ENCODE results near the gene GARIN3.
"Not testable (repeated sequence)": the region's sequence is repeated elsewhere in the genome, so short reads cannot be mapped to it uniquely, and the experiment has no call there.

GARIN3 gene

DNA sequence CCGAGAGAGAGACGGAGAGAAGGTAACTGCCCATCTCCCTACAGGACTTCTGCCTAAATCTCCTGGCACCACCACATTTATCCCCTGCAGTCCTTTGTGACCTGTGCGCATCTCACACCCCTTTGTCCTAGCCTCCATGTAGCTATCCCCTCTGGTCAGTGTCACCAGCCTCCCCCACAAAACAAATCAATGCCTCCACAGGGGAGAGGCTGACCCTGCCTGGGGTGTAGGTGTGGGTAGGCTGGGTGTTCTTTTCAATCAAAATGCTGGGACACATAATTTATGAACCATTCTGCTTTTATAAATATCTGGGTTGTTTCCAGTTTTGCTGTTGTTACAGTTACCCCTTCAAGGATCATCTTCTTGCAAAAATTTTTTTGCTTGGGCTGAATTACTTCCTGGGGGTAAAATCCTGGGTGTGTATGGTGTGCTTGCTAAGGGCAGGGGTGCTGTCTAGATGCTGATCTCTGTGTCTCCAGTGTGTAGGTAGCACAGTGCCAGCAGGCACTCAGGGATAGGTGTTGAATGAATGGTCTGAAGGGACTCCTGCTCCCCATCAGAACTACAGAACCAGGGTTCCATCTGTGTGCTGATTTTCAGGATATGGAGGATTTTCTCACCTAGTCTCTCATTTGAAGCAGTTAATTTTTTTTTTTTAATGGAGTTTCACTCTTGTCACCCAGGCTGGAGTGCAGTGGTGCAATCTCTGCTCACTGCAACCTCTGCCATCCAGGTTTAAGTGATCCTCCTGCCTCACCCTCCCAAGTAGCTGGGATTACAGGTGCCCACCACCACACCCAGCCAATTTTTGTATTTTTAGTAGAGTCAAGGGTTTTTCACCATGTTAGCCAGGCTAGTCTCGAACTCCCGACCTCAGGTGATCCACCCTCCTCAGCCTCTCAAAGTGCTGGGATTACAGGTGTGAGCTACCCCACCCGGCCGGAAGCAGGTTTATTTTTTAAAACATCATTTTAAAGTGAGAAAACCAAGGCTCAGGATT lies at the start of gene GARIN3:
Gene GARIN3, minus strand, starts transcription at position 51 of the 1,000 bp plus-strand sequence. CDS start 96 bp downstream, outside the sequence.
- DNase-seq, result peak; percentile 17

DNA sequence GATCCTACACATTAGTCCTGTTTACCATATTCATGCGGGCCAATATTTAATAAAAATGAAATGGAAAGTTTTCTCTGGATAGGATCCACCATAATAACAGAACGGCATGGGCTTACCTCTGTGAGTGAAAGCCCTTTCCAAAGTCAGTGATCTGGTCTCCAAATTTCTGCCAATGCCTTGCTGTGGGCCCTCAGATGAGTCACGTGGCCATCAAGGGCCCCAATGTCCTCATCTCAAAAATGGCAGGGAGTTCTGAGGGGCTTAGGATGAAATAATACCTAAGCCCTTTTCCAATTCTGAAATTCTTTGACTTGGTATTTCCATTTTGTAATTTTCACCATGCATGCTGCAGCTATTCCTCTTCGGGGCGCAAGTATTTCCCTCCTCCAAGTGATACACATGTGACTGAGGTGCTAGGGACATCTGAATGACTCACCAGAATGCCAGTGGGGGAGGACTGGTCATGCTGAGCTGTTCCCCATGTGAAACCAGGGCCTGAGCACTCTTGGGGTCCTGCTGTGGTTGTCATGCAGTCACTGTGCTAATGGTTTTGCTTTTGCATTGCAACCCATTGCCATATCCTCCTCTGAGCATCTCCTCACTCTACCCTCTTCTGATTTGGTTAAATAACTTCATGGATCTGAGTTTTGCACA lies 49.6 kb upstream of the GARIN3 start:
- no peak for DNase-seq

DNA sequence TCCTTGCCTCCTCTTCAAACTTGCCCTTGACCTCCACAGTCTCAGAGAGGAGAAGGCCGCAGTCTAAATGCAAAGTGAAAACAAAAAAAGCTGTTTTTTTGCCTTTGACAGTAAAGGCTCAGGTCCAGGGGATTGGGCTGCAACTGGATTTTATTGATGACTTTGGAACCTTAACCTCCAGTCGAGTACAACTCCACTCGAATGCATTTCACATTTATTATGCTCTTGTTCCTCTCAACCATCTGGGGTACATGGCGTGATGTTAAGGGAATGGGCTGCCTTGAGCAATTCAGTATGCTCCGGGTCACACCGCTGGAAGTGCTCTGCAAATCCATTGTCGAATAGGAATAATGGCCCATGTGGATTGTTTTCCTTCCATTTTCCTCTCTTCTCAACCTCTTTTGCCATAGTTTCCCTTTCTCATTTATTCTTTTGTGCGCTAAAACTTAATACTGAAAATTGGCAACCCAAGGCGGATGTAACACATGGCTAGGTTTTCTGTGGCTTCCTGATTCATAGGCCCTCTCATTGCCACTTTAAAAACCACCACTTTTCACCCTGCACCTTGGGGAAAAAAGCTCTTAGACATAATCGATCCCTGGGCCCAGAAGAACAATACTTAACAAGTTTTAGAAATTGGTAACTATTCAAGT lies 48.9 kb upstream of the GARIN3 start:
- no peak for DNase-seq

DNA sequence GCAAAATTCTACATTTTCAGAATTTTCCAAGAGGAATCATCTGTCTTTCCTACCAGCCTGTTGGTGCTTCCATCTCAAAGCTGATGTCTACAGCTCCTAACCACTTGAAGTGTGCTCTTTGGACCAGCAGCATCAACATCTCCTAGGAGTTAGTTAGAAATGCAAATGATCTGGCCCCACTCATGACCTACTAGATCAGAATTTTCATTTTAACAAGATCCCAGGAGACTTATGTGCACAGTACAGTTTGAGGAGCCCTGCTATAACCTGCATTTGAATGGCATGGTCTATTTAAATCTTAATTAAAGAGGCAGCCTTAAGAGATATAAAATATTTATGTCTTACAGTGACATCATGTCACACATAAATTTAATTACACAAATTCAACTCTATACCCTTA lies 48.4 kb upstream of the GARIN3 start:
- no peak for DNase-seq

DNA sequence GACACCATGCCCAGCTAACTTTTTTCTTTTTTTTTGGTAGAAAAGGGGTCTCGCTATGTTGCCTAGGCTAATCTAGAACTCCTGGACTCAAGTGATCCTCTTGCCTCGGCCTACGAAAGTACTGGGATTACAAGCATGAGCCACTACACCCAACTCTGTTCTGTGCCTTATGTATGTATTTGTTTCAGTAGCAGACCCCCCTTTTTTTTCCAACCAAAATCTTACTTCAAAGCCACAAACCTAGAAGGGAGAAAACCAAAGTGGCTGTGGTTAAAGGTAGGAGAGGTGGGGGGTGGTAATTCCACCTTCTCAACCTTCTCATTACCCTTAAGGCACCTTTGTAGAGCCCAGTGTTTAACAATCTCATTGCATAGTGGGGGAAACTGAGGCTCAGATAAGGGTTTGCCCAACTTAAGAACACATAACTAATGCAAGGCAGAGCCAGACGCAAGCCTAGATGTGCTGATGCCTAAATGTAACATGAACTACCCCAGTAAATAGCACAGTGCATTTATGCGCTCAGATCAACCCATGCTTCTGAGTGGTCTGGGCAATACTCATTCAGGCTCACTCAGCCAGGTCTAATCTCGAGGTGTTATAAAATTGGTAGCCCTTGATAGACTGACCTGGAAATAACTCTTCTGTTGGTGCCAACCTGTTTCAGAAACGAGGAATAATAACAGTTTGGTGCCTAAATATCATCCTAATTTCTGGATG lies 47.6 kb upstream of the GARIN3 start:
- DNase-seq, result no peak

DNA sequence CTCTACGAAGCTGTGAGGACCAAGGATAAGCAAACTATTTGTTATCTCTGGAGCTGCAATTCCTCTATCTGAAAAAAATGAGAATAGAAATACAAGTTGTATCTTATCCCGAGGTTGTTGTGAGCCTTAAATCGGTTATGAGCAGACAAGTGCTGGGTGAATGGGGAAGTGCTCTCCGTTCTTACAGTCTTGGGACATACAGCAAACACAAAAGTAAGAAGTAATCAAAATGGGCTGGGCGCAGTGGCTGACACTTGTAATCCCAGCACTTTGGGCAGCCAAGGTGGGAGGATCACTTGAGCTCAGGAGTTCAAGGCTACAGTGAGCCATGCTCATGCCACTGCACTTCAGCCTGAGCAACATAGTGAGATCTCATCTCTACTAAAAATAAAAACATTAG lies 46.2 kb upstream of the GARIN3 start:
- no peak for DNase-seq

DNA sequence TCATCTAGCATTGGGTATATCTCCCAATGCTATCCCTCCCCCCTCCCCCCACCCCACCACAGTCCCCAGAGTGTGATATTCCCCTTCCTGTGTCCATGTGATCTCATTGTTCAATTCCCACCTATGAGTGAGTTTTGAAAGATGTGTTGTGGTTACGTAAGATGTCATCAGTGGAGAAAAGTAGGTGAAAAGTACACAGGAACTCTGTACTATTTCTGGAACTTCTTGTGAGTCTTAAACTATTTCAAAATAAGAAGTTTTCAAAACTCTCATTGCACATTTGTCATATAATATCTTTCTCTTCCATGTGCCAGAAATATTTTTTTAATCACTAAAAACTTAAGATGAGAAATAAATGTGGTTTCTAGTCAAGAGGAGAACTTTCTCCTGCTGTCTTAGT lies 44.6 kb upstream of the GARIN3 start:
- not testable (repeated sequence) for DNase-seq

DNA sequence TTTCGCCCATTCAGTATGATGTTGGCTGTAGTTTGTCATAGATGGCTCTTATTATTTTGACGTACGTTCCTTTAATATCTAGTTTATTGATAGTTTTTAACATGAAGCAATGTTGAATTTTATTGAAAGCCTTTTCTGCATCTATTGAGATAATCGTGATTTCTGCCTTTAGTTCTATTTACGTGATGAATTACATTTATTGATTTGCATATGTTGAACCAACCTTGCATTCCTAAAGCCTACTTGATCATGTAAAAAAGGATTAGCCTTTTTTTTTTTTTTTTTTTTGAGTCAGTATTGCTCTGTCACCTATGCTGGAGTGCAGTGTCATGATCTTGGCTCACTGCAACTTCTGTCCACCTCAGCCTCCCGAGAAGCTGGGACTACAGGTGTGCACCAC lies 39.6 kb upstream of the GARIN3 start:
- no peak for DNase-seq

DNA sequence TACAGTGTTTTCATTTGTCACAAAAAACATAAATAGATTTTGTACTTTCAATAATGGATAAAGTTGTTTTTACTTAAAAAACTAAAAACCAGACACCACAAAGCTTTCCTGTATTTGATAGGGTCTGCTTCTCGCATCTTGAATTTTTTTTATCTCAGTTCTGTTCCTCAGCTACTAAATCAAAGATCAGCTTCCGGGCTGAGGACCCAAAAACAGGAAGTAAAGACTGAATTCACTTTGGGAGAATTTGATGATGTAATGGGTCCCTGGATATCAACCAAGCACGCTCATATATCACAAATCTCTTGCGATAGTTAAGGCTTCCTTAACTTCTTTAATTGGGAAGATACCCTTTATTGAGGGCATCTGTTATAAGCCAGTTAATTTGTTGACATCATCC lies 38.7 kb upstream of the GARIN3 start:
- DNase-seq, result no peak

DNA sequence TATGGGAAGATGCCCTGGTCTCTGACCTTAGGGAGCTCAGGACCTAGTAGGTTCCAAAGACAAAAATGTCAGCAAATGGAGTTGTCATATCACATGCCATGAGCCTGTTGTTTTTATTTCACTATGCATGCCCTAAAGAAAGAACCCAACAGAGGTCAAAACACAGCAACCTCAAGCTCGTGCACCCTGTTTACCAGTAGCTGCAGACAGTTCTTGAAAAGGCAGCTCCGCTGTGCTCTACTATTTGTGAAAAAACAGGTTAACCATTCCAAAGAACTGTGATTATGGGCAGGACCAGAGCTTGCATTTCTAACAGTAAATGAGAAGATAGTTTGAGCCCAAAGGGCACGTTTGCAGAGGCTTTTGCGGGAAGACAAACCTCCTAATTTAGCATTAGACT lies 37.4 kb upstream of the GARIN3 start:
- no peak for DNase-seq

DNA sequence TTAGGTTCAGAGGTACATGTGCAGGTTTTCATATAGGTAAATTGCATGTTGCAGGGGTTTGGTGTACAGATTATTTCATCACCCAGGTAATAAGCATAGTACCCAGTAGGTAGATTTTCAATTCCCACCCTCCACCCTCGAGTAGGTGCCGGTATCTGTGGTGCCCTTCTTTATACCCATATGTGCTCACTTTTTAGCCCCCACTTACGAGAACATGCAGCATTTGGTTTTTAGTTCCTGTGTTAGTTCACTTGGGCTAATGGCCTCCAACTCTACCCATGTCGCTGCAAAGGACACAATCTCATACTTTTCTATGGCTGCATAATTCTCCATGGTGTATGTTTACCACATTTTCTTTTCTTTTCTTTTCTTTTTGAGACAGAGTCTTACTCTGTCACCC lies 35.8 kb upstream of the GARIN3 start:
- DNase-seq, result no peak

DNA sequence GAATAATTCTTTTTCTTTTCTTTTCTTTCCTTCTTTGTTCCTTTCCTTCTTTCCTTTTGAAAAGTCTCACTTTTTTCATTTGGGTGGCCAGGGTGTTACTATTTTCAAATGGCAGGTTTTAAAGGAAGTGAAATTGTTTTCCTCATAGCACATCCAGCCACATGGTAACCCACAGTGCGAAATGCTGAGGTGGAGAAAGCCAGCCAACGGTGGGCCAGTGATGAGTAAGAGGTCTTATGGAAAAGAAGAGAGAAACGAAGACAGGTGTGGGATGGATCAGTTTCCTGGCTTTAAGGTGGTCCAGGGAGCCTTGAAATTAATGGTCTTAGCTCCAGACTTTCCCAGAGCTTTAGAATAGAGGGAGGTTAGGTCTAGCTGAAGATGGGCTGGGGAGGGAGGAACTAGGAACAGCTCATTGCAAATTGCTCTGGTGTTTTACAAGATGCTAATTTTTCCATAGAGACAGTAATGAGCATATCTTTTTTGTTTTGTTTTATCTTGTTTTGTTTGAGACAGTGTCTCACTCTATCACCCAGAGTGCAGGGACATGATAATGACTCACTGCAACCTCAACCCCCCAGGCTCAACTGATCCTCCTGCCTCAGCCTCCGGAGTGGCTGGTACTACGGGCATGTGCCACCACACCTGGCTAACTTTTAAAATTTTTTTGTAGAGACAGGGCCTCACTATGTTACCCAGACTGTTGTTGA lies 32.4 kb upstream of the GARIN3 start:
- DNase-seq, result no peak

DNA sequence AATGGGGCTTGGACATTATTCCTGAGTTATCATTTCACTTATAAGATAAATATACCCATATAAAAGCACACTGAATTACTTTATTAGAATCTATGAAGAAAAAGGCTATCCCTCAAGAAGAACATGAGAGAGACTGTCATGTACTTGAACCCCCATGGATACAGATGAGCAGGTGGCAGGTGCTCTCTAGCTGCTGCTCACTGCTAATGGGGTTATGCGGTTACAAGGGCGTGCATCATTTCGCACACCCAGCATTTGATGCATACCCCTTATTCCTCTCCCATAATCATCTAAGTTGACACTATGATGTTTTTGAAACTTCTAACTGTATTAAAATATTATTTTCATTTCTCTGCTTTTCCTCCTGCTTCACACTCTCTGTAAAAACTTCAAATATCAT lies 31.0 kb upstream of the GARIN3 start:
- no peak for DNase-seq

DNA sequence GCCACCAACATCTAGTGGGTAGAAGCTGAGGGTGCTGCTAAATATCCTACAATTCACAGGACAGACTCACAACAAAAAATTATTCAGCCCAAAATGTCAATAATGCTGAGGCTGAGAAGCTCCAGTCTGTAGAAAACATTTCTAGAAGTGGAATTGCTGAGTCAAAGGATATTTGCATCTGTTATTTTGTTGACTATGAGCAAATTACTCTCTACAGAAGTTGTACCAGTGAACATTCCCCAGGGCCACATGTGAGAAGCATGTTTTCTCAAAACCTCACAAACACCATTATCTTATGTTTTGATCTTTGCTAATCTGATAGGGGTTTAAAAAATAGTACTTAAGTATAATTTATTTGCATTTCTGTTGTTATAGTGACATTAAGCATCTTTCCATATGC lies 30.0 kb upstream of the GARIN3 start:
- DNase-seq, result no peak

DNA sequence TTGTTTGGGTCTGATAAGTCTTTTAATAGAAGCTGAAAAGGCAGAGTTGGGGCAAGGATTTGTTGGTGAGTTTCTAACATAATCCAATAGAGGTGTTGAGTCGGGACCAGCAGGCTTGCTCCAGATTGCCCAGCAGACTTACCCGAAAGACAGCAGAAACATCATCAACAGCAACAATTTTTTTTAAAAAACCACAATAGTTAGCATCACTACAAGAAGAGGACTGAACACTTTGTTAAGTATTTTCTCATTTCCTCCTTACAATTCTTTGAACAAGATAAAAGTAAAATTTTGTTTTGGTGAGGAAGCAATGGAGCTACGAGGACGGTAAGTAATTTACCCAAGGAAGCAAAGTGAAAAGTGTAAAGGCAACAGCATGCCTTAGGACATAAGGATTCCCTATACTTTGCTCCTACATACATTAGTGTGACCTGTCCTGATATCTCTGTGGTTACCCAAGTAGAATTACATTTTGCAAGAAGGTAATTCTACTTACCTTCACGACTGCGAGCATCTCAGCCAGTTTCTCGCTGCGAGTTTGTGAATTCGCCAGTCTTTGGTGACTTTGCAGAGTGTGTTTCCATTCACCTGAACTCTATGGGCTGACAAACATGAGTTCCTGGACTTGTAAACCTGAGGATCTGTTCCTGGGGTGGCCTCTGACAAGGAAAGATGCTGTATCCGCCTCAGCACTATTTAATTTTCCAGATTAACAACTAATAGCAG lies 27.8 kb upstream of the GARIN3 start:
- DNase-seq, result no peak

DNA sequence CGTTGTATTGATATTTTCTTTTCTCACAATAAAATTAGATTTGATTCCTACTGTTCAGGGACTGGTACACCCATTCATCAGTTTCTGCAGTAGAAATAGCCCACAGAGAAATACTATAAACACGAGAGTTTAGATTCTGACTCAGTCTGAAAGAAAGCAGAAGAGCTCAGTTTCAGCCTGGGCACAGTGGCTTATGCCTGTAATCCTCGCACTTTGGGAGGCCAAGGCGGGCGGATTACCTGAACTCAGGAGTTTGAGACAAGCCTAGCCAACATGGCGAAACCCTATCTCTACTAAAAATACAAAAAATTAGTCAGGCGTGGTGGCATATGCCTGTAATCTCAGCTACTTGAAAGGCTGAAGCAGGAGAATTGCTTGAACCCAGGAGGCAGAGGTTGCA lies 23.2 kb upstream of the GARIN3 start:
- no peak for DNase-seq

DNA sequence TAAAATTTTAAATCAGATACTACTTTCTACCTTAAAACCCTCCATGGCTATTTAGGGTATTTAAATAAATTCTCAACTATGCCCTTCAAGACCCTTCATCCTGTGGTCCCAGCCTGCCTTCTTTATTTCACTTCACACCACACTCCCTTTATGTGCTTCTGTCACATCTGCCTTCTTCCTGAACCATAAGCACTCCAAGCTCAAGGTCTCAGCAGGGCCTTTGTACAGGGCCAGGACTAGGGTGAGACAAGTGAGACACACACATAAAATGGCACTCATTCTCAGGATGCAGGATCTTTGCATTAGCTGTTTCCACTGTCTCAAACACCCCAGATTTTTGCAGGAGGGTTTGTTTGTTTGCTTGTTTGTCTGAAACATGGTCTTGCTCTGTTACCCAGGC lies 22.2 kb upstream of the GARIN3 start:
- no peak for DNase-seq

DNA sequence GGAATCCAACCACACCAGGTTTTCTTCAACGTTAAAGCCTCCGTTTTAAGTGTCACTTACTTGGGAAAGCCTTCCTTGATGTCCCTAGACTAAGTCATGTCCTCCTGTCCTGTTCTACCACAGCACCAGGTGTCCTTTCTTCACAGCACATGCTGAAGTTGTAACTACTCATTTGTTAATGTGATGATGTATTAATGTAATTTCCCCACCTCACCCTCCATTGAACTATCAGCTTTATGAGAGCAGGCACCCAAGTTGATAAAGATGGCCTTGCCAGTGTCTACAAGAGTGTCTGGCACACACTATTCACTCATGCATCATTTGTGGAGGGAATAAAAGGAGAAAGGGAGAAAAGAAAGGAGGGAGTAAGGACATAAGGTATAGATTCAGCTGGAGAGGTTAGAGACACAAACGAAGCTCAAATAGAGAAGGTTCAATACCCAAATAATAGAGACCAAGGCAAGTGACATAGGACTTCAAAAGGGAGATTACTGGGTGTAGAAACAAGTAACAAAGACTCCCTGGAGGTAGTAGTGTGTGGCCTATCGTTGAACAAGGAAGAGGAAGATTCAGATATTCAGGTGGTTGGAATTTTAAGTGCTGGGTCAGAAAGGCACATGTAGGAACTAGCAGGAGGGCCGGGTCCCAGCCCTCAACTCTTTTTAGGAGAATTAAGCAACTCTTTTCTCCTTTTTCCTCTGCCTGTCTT lies 21.1 kb upstream of the GARIN3 start:
- no peak for DNase-seq

DNA sequence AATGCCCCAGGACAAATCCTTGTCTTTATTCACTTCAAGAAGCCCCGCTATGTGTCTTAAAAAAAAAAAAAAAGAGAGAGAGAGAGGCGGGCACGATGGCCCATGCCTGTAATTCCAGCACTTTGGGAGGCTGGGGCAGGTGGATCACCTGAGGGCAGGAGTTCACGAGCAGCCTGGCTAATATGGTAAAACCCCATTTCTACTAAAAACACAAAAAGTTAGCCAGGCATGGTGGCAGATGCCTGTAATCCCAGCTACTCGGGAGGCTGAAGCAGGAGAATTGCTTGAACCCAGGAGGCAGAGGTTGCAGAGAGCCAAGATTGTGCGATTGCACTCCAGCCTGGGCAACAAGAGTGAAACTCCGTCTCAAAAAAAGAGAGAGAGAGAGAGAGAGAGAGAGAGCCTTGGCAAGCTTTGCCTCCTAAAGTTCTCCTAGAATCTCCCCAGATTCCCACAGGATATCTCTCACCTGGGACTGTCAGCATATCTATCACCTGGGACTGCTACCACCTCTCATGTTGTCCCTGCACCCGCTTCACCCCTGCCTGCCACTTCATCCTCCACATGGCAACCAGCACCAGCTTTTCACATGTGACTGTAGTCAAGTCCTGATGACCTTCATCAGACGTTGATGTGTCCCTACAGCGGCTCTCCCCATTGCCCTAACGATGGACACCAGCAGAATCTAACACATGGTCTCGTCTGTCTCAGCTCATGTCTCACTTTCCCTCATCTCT lies 20.4 kb upstream of the GARIN3 start:
- DNase-seq, result no peak

DNA sequence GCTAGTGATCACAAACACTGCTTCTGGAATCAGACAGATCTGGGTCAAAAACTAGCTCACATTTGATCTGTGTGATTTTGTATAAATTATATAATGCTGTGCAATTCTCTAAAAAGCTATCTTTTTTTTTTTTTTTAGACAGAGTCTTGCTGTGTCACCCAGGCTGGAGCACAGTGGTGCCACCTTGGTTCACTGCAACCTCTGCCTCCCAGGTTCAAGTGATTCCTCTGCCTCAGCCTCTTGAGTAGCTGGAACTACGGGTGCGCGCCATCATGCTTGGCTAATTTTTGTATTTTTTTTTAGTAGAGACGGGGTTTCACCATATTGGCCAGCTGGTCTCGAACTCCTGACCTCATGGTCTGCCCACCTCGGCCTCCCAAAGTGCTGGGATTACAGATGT lies 19.1 kb upstream of the GARIN3 start:
- not testable (repeated sequence) for DNase-seq
